ENCODE results near the gene PIGQ. TPM values are rescaled to one million over a fixed set of nuclear protein-coding genes. Genes with fewer than 3 reads are reported as not detected.

PIGQ gene
- total and polyA plus RNA-seq, 2 of the 8 experiments (the other 6 are each of a cell fraction or from before 2014, with no cell fraction given) = 36.0 to 49.2 TPM

DNA sequence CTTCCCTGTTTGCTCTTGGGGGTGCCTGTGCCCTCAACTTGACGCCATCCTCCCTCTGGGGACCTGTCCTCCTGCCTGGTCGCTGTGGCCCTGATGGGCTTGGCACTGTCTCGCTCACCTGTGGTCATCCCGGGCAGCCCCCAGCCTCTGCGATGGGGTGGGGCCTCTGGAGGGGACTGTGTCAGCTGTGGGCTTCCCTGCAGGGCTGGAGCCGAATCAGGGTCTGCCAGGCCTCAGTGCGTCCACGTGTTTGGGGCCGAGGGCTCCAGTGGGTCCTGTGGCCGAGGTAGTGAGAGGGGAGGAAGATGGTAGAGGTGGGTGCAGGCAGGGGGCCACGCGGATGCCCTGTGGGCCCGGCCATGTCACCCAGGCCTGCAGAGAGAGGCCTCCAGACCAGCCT, 8.0 kb downstream of the PIGQ start (continued):
- TF ChIP-seq TAF1 (IDR thresholded peaks at IDR 0.05; ENCODE audit: low read depth, low read length) (no peak), JUN (IDR thresholded peaks at IDR 0.05; ENCODE audit: low read depth, low read length) (no peak), TCF12 (IDR thresholded peaks at IDR 0.05; ENCODE audit: low read depth, low read length) (no peak), RFX5 (IDR thresholded peaks at IDR 0.05; ENCODE audit: borderline replicate concordance, low read depth, low read length) (no peak), ASH2L (IDR thresholded peaks at IDR 0.05; ENCODE audit: low read length) (no peak)

Data from H1 (cell line).